Stimulated activated CD4-positive, alpha-beta T cell treated with anti-CD3 and anti-CD28 coated beads, Interleukin-15, amount 100 ng/mL, for 48 hours (primary cell): Measurements from ENCODE around the gene DHCR7.

Experiments
- DNase-seq, 2 donors: peaks; one replicate each; pipeline ENCODE4 v3.0.0-alpha.2; 2020; ENCODE audit warnings: low read depth in 2 of 2

The DHCR7 gene

GRCh38 chr11:71478528-71478840 is 30.3 kb upstream of the DHCR7 start:
- no peak for DNase-seq

- no peak for DNase-seq
Observed at GRCh38 chr11:71477641-71478527, 29.7 kb upstream of the DHCR7 start.

GRCh38 chr11:71476926-71477640 is 28.9 kb upstream of the DHCR7 start:
- DNase-seq: no peak

- DNase-seq: no peak
Observed at GRCh38 chr11:71476031-71476430, 27.8 kb upstream of the DHCR7 start.

GRCh38 chr11:71474771-71475483 is 26.7 kb upstream of the DHCR7 start:
- DNase-seq: no peak

GRCh38 chr11:71474141-71474770 is 26.1 kb upstream of the DHCR7 start:
- DNase-seq: no peak

- DNase-seq: no peak
Observed at GRCh38 chr11:71473793-71474080, 25.5 kb upstream of the DHCR7 start.

- no peak for DNase-seq
Observed at GRCh38 chr11:71472941-71473792, 25.0 kb upstream of the DHCR7 start.

GRCh38 chr11:71472357-71472885 is 24.2 kb upstream of the DHCR7 start:
- no peak for DNase-seq

GRCh38 chr11:71470946-71471345 is 22.8 kb upstream of the DHCR7 start:
- no peak for DNase-seq

GRCh38 chr11:71467164-71467563 is 19.0 kb upstream of the DHCR7 start:
- no peak for DNase-seq

- DNase-seq: no peak
Observed at GRCh38 chr11:71466358-71466757, 18.2 kb upstream of the DHCR7 start.

GRCh38 chr11:71465054-71465453 is 16.9 kb upstream of the DHCR7 start:
- DNase-seq: no peak

GRCh38 chr11:71463331-71464211 is 15.4 kb upstream of the DHCR7 start:
- DNase-seq: no peak

GRCh38 chr11:71462726-71463125 is 14.5 kb upstream of the DHCR7 start:
- no peak for DNase-seq

GRCh38 chr11:71461696-71462095 is 13.5 kb upstream of the DHCR7 start:
- DNase-seq: no peak

GRCh38 chr11:71459767-71460320 is 11.7 kb upstream of the DHCR7 start:
- no peak for DNase-seq

GRCh38 chr11:71459076-71459766 is 11.0 kb upstream of the DHCR7 start:
- no peak for DNase-seq
